ENCODE data around the gene ZBTB8B. TPM values are rescaled to one million over a fixed set of nuclear protein-coding genes. Genes with fewer than 3 reads are reported as not detected.
"Not testable (repeated sequence)": the region's sequence is repeated elsewhere in the genome, so short reads cannot be mapped to it uniquely, and the experiment has no call there.

Gene ZBTB8B
- total RNA-seq, 1 donor from 2014 or later: not detected

DNA sequence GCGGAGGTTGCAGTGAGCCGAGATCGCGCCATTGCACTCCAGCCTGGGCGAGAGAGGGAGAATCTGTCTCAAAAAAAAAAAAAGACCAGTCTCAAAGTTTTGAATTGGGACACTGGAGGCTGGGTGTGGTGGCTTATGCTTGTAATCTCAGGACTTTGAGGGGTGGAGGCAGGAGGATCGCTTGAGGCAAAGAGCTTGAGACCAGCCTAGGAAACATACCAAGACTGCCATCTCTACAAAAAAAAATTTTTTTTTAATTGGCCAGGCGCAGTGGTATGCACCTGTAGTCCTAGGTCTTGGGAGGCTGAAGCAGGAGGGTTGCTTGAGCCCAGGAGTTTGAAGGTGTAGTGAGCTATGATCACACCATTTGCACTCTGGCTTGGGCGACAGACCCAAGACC, 3.9 kb downstream of the ZBTB8B start:
- TF ChIP-seq, protein P1, sequence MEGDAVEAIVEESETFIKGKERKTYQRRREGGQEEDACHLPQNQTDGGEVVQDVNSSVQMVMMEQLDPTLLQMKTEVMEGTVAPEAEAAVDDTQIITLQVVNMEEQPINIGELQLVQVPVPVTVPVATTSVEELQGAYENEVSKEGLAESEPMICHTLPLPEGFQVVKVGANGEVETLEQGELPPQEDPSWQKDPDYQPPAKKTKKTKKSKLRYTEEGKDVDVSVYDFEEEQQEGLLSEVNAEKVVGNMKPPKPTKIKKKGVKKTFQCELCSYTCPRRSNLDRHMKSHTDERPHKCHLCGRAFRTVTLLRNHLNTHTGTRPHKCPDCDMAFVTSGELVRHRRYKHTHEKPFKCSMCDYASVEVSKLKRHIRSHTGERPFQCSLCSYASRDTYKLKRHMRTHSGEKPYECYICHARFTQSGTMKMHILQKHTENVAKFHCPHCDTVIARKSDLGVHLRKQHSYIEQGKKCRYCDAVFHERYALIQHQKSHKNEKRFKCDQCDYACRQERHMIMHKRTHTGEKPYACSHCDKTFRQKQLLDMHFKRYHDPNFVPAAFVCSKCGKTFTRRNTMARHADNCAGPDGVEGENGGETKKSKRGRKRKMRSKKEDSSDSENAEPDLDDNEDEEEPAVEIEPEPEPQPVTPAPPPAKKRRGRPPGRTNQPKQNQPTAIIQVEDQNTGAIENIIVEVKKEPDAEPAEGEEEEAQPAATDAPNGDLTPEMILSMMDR (IDR thresholded peaks at IDR 0.05): no peak
- Histone ChIP-seq H3K9me3 (no peaks in the 10 kb centered on the region), H3K27ac (no peak overlapping the region), H3K36me3 (no peaks in the 10 kb centered on the region), H3K4me1 (peaks cover 15% of the 10 kb centered on the region), H3K4me3 (no peak overlapping the region), H3K27me3 (peaks cover 42% of the 10 kb centered on the region)
- intact Hi-C loops (cut with DNase I): no loop called here
- ATAC-seq: no peak
- DNase-seq: no peak

GRCh38 chr1:32470431-32470830, 5.6 kb downstream of the ZBTB8B start:
- DNase-seq (no peak), ATAC-seq (no peak)
- TF ChIP-seq, protein P1 (IDR thresholded peaks at IDR 0.05): no peak
- peaks cover 1% of the 10 kb centered on the region for H3K4me1 ChIP-seq
- H3K4me3 ChIP-seq: no peak overlapping the region
- H3K9me3 ChIP-seq: no peaks in the 10 kb centered on the region
- peaks cover 31% of the 10 kb centered on the region for H3K27me3 ChIP-seq
- no peaks in the 10 kb centered on the region for H3K36me3 ChIP-seq
- no peak overlapping the region for H3K27ac ChIP-seq
- intact Hi-C loops (cut with DNase I): no loop called here

GRCh38 chr1:32470991-32471694, 6.3 kb downstream of the ZBTB8B start:
- ATAC-seq (peak; percentile 49), DNase-seq (no peak)
- intact Hi-C loops (cut with DNase I): no loop called here
- Histone ChIP-seq H3K4me1 (no peaks in the 10 kb centered on the region), H3K4me3 (no peak overlapping the region), H3K27ac (no peak overlapping the region), H3K27me3 (peaks cover 26% of the 10 kb centered on the region), H3K9me3 (no peaks in the 10 kb centered on the region), H3K36me3 (no peaks in the 10 kb centered on the region)
- TF ChIP-seq, protein P1 (IDR thresholded peaks at IDR 0.05): no peak

GRCh38 chr1:32471695-32472362, 7.0 kb downstream of the ZBTB8B start:
- intact Hi-C loops (cut with DNase I): no loop called here
- Histone ChIP-seq H3K27me3 (peaks cover 20% of the 10 kb centered on the region), H3K36me3 (no peaks in the 10 kb centered on the region), H3K4me1 (no peaks in the 10 kb centered on the region), H3K9me3 (no peaks in the 10 kb centered on the region), H3K4me3 (no peak overlapping the region), H3K27ac (no peak overlapping the region)
- TF ChIP-seq, protein P1 (IDR thresholded peaks at IDR 0.05): no peak
- DNase-seq (no peak), ATAC-seq (no peak)

DNA sequence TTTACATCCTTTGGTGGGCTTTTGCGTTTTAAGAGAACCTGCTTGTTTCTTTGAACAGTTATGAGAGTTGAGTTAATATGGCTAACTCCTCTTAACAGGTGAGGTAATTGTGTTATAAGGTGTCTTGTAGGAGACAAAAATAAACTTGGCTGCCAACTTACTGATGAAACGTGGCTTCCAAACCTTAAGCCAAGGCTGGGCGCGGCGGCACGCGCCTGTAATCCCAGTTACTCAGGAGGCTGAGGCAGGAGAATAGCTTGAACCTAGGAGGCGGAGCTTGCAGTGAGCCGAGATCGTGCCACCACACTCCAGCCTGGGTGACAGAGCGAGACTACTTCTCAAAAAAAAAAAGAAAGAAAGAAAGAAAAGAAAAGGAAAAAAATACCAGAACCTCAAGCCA, 8.1 kb downstream of the ZBTB8B start:
- intact Hi-C loops (cut with DNase I); DNase-seq: not testable (repeated sequence)

DNA sequence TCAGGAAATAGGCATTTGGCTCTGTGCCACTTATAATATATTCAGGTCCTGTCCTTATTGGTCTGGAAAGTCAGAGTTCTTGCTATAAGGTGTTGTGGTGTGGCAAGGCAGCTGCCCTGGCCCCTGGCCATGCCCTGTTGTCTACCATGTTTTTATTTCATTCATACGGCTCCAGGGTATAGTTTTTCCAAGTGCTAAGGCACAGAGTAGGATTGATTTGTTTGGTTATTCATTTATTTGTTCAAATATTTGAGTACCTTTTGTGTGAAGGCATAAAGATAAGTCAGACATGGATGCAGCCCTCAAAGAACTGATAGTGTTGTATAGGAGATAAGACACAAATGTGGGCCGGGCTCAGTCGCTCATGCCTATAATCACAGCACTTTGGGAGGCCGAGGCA, 10.1 kb downstream of the ZBTB8B start:
- H3K27me3 ChIP-seq: peaks cover 9% of the 10 kb centered on the region
- TF ChIP-seq, protein P1 (IDR thresholded peaks at IDR 0.05): no peak
- H3K36me3 ChIP-seq: no peaks in the 10 kb centered on the region
- DNase-seq (no peak), ATAC-seq (no peak)
- intact Hi-C loops (cut with DNase I): no loop called here
- no peak overlapping the region for H3K27ac ChIP-seq
- H3K9me3 ChIP-seq: no peaks in the 10 kb centered on the region
- H3K4me3 ChIP-seq: no peak overlapping the region
- no peaks in the 10 kb centered on the region for H3K4me1 ChIP-seq

More for the DNA sequence above, 8.1 kb downstream of the ZBTB8B start:
- not testable (repeated sequence) for H3K36me3 ChIP-seq, H3K4me3 ChIP-seq, H3K4me1 ChIP-seq, ATAC-seq, H3K27me3 ChIP-seq, H3K9me3 ChIP-seq, H3K27ac ChIP-seq
